ENCODE results near the gene PPARA.
A peak's percentile ranks its signal among the peaks of the same experiment; 100 is the strongest.
"Not testable (repeated sequence)": the region's sequence is repeated elsewhere in the genome, so short reads cannot be mapped to it uniquely, and the experiment has no call there.

The PPARA gene

DNA sequence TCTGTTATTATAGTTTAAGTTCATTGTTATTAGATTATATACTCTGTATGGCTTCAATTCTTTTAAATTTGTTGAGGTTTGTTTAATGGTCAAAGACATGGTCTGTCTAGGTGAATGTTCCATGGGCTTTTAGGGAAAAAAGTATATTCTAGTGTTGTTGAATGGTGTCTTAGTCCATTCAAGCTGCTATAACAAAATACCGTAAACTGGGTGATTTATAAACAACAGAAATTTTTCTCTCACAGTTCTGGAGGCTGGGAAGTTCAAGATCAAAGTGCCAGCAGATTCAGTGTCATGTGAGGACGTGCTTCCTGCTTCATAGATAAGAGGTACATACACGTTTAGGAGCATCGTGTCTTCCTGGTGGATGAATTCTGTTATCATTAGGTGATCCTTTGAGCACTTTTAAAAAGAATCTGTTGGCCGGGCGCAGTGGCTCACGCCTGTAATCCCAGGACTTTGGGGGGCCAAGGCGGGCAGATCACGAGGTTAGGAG, 26.2 kb downstream of the PPARA start:
- DNase-seq: no peak

DNA sequence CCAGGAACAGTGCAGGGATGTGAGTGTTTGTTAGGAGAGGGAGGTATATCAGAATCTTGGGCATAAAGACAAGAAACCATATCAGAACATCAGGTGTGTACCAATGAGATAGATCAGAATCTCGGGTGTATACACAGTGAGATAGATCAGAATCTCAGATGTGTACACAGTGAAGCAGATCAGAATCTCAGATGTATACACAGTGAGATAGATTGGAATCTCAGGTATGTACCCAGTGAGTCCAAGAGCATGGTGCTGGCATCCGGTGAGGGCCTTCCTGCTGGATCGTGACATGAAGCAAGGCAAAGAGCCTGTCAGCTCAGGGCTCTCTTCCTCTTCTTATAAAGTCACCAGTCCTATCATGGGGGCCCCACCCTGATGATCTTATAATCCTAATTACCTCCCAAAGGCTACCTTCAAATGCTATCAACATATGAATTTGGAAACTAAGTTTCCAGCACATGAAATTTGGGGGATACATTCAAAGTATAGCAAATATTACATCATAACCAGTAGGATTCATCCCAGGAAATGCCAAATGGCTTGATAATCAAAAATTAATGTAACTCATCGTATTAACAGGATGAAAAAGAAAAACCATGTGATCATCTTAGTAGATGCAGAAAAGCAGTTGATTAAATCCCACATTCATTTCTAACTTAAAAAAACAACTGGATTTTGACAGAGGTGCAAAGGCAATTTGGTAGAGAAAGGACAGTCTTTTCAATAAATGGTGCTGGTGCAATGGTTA, 28.6 kb downstream of the PPARA start:
- no peak for DNase-seq

DNA sequence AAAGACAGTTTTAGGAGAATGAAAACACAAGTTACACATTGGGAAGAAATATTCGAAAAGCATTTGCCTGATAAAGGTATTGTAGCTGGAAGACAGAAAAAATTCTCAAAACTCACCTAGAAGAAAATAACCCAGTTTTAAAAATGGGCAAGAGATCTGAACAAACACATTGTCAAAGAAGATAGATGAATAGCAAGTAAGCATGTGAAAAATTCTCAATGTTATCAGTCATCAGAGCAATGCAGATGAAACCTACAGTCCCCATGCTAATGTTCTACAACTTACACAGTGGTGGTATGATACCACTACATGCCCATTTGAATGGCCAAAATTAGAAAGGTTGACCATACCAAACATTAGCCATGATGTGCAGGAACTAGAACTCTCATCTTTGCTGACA, 29.4 kb downstream of the PPARA start:
- no peak for DNase-seq

DNA sequence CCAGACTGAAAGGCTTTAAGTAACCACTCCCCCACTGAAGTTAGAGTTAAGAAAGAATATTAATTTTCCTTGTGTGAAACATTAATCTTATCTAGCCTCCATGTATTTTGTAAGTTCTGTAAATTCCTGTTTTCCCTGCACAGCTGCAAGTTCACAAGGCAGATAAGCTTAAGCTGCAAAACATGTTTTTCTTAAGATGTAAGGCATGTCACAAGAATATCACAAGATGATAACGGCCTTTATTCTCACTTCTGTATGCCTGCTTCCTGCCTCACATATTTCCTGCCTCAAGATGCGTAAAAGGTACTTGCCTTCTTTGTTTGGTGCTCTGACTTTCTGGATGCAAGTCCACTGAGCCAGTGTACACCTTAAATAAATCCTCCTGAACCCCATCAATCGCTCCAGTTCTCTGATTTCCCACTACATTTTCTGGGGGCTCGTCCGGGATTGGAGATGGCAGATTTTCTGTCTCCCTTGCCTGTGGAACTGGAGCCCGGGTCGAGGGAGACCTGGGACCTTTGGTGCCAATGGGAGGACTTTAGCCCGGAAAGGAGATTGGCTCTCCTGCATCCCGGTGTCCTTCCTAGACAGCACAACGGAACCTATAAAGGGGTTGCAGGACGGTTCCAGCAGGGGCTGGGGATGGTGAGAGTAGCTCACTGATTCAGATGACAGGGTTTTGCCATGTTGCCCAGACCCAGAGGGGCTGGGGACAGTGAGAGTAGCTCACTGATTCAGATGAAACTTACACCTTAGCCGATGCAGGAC, 30.2 kb downstream of the PPARA start:
- no peak for DNase-seq

DNA sequence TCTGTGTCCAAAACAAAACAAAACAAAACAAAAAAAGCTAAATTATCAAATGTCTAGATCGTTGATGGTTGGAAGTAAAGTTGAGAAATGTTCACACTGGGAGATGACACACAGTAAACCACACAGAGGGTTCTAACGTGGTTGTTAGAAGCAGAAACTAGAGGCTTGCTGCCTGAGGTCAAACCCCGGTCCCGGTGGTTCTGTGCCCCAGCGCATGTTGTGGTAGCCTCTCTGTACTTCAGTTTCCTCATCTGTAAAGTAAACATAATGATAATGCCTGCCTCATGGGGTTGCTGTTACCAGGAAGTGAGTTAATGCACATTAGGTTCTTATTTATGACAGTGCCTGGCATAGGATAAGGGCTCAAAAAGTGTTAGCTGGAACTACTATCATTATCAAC, 33.4 kb downstream of the PPARA start:
- peak; percentile 8 to 33 for DNase-seq

DNA sequence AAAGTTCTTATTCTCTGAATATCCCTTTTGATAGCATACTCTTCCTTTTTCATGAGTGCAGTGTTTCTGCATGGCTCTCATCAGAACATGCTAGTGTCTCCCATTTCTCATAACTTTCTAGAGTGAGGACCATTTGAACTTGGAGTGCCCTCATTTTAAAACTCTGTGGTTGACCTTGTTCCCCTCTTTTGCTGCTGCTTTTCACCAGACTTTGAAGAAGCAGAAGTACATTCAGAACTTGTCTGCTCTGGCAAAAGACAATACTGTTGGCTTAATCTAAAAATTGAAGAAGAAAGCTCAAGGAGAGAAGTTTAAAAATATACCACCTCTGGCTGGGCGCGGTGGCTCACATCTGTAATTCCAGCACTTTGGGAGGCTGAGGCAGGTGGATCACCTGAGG, 35.0 kb downstream of the PPARA start:
- DNase-seq: peak; percentile 14 to 46

DNA sequence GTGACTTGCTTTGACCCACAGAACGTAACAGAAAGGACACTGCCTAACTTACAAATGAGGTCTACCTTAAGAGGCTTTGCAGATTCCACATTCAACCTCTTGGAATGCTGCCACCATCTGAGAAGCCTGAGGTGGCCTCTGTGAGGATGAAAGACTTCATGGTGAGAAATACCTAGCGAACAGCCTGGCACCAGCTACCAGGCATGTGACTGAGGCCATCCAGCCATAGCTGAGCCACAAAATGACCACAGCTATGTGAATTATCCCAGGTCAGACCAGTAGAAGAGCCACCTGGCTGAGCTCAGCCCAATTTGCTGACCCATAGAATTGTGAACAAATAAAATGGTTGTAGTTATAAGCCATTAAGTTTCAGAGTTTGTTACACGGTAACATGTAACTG, 37.5 kb downstream of the PPARA start:
- DNase-seq: no peak

DNA sequence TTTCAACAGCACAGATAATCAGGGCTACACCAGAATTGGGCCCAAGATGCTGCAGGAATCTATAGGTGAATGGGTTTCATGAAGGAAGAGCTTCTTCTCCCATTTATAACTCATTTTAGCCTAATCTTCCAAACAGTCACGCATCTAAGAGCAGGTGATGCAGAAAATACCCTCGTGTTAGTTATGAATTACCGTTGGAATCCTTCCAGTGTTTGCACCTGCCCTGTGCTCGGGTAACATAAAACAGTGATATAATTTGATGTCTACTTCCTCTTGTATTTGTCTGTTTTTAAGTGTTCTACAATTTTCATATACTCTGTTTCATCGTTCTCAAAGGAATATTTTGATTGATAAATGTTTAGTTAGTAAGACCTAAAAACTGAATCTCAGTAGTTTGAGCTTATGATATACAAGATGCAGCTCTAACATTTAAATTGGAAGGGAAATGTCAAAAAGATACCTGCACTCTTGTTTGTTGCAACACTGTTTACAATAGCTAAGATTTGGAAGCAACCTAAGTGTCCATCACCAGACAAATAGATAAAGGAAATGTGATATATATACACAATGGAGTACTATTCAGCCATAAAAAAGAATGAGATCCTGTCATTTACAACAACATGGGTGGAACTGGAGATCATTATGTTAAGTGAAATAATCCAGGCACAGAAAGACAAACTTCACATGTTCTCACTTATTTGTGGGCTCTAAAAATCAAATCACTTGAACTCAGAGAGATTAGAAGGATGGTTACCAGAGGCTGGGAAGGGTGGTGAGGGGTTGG, 42.1 kb downstream of the PPARA start:
- DNase-seq: no peak

DNA sequence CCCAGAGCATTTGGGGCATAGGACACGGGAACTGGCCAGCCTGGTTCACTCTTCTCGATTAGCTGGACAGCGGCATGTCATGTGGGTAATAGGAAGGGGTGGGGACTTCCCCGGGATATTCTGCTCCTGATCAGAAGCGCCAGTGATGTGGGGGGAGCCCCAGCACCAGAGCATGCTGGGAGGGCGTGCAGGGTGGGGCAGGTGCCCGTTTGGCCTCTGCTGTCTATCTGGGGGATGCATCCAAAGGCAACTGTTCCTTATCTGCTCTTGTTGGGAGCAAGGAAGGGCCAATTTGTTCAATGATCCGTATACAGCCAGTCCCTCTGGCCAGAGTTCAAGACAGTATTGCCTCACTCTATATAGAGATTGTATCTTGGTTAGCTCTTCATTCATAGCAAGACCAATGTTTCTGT, 43.6 kb downstream of the PPARA start:
- DNase-seq: no peak

DNA sequence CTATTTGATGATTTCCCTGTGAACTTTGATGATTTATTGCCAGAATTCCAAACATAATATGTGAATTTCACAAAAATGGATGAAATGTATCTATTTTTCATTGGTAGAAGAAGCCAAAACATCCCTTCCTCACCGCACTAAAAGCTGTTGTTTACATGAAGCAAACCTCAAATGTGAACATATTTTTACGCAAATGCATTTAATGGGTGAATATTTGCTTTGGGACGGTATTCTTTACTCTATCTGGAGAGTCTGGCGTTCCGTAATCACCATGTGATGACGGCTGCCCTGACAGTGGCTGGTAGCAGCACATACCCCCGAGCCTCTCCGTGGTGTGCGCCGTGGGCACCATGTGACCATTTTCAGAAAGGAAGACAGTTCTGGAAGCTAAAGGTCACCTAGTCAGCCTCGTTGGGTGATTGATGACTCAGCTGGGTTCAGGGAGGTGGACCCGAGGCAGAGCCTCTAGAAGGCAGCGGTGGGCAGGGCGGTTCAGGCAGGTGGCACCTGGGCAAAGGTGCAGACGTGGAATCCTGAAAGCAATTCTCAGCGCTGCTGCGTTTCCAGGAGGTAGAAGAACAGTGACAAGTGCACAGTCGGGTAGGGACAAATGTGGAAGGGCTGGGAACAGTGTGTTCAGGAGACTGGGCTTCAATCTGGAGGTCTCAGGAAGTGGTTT, 45.3 kb downstream of the PPARA start:
- no peak for DNase-seq

DNA sequence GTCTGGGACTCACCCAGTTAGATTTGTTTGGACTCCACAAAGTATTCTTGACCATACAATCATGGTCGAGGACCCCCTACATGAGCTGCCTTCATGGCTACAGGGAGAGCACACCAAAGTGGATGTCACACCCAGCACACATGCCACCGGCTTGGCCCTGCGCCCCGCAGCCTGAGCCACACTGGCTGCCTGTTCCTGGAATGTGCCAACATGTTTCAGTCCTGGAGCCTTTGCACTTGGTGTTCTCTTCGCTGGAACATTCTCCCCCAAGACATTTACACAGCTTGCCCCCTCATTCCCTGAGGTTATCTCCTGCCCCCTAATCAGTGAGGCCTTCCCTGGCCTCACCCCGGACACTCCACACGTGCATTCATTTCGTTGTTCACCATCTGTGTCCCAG, 46.0 kb downstream of the PPARA start:
- no peak for DNase-seq

DNA sequence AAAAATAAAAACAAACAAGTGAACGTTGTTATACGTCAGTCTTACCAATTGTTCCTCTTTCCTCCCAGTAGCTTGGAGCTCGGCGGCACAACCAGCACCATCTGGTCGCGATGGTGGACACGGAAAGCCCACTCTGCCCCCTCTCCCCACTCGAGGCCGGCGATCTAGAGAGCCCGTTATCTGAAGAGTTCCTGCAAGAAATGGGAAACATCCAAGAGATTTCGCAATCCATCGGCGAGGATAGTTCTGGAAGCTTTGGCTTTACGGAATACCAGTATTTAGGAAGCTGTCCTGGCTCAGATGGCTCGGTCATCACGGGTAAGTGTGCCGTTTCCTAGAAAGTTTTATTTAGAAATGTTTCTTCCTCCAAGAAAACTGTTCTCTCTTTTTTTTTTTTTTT, 47.9 kb downstream of the PPARA start:
- DNase-seq: no peak

DNA sequence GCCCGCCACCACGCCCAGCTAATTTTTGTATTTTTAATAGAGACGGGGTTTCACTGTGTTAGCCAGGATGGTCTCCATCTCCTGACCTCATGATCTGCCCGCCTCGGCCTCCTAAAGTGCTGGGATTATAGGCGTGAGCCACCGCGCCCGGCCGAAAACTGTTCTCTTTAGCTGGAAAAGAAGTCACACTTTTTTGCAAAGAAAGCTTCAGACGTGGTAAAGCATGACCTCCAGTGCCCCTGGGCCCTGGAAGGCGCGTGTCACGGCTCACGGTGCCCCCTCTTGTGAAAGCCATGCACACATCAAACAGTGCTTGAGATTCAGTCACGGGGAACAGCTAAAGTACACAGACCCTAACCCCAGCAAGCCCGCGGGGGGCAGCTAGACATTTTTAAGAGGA, 48.5 kb downstream of the PPARA start:
- not testable (repeated sequence) for DNase-seq

DNA sequence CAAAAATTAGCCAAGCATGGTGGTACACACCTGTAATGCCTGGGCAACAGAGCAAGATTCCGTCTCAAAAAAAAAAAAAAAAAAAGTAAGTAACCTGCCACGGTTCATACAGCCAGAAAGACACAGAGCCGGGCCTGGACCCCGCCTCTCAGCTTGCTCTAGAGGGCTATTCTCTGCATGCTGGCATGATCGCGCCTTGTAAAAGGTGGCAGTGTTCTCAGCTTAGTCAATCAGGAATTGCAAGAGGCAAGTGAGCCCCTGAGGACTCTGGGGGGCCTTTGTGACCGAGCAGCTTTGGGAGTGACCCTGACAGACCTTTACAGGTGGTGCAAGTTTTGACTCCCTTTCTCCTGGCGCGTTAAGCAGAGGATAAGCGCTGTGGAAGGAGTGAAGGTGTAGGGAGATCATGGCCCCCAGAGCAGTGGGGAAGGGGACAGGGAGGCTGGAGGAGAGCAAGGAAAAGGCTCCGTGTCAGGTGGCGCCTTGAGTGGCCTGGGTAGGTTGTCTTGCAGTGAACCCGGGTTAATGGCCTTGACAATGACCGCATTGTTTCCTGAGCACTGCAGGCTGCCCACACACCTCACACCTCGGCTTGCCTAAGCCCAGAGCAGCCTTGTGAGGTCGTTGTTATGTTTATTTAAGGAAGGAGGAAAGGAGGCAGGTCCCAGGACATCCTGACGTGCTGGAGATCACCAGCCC, 50.9 kb downstream of the PPARA start:
- DNase-seq: no peak

DNA sequence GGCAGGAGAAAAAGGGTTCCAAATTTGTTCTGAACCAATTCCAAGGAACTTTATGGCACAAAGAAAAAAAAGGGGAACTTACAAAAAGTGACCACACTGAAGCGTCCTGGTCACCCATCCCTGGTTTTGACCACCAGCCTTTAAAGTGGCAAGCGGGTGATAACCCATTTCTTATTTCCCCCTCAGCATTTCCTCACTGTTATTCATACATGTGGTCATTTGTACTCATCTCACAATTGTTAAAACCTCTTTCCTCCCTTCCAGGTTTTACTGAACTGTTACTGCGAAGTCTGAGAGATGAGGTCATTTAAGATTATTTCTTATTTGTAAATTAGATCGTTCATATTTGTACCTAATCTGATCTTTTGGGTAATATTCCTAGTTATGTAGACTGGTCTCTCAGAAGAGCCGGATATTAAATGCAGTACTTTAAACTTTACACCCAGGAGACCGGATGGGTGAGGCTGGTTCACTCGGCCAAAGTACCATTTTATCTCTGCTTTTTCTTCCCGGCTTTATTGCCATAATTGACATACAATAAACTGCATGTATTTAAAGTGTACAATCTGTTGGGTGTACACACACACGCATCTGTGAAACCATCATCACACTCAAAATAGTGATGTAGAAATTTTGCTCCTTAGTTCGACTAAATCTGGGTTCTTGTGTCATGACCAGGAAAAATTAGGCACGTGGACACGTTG, 52.7 kb downstream of the PPARA start:
- DNase-seq: no peak

DNA sequence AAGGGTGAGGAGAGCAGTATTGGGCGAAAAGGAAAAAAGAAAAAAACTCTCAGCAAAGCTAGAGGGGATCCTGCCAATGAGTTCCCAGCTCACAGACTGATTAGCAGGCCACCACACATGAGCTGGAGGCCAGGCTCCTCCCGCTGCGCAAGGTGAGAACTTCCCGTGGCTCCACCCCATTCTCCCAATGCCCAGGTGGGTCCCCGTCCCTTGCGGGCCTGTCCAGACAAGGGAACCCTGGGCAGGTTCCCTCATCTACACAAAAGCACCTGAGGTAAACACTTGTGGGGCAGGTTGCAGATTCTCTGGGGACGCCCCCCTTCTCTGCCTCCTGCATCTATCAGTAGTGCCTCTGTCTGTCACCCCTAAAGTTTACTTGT, 53.3 kb downstream of the PPARA start:
- no peak for DNase-seq

DNA sequence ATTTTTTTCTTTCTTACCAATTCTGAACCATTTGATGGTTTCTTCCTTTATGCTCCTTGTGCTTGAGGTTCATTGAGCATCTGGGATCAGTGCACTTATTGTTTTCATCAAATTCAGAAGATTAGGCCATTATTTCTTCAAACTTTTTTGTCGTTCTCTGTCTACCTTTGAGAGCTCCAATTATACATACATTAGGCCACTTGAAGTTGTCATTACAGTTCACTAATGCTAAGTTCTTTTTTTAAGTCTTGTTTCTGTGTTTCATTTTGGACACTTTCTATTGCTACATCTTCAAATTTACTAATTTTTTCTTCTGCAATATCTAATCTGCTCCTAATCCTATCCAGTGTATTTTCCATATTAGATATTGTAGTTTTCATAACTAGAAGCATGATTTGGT, 58.9 kb downstream of the PPARA start:
- no peak for DNase-seq

DNA sequence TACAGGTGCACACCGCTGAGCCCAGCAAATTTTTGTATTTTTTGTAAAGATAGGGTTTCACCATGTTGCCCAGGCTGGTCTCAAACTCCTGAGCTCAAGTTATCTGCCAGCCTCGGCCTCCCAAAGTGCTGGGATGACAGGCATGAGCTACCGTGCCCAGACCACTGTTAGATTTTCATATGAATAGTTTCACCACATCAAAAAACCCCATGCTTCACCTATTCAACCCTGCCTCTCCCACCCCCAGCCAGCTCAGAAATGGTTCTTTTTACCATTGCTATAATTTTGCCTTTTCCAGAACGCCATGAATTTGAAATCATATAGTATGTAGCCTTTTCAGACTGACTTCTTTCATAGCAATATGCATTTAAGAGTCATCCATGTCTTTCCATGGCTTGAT, 61.9 kb downstream of the PPARA start:
- no peak for DNase-seq

DNA sequence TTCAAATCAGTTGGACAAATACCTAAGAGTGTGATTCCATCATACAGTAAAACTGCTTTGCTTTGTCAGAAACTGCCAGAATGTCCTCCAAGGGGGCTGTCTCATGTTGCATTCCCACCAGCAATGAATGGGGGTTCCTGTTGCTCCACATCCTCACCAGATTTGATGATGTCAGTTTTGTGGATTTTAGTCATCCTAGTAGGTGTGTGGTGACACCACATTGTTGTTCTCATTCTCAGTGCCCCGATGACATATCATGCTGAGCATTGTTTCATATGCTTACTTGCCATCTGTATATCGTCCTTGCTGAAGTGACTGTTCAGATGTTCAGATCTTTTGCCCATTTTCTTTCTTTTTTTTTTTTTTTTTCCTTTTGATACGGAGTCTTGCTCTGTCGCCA, 62.7 kb downstream of the PPARA start:
- peak in 1 of 2 donors; percentile 21 for DNase-seq

DNA sequence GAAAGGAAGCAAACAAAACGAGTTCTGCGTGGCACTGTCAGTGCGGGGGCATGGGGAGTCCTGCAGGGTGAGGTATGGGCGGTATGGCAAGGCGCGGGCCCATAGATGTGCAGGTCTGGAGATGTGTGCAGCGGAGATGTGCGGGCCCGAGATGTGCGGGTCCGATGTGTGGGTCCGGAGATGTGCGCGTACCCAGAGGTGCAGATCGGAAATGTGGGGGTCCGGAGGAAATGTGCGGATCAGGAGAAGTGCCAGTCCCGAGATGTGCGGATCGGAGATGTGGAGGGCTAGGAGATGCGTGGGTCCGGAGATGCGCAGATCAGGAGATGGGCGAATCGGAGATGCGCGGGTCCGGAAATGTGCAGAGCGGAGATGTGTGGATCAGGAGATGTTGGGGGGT, 63.8 kb downstream of the PPARA start:
- no peak for DNase-seq

DNA sequence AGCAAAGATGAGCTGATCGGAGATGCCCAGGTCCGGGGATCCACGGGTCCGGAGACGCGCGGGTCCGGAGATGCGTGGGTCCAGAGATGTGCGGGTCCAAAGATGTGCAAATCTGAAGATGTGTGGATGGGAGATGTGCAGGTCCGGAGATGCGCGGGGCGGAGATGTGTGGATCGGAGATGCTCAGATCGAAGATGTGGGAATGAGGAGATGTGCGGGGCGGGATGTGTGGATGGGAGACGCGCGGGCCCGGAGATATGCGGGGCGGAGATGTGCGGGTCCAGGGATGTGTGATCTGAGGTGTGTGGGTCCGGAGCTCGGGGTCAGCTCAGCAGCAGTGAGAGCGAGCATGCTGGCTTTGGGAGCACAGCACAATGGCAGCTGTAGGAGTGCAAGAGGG, 64.3 kb downstream of the PPARA start:
- no peak for DNase-seq

DNA sequence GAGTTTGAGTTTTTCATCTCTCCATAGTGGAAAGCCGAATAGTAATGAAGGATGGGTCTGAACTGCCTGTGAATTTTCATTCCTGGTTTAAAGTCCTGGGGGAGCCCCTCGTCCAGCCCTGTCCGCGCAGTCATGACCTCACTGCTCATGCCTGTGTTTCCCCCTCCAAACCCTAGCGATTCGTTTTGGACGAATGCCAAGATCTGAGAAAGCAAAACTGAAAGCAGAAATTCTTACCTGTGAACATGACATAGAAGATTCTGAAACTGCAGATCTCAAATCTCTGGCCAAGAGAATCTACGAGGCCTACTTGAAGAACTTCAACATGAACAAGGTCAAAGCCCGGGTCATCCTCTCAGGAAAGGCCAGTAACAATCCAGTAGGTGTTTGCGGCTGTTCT, 69.3 kb downstream of the PPARA start:
- DNase-seq: no peak

All from inflammatory macrophage (primary cell).